ENCODE measurements around the gene RIC8A.

DNA sequence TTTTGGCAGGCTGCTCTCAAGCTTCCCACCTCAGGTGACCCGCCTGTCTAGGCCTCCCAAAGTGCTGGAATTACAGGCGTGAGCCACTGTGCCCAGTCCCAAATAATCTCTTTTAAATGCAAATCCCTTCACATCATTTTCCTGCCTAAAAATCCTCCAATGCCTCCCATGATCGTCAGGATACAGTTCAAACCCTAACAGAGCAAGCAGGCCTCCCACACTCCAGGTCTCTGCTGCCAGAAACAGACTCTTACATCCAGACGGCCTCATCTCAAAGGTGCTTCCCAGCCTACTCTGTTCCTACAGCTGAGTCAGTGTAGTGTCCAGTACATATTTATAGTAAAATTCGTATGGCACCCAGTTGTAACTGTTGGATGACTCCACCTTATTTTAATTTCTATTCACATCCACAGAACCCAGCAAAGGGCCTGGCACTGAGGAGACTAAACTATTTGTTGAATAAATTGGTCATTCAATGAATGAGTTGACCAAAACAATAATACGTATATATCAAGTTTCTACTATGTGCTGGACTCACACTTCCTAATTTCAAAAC is 20.4 kb downstream of the RIC8A start:
- TF ChIP-seq EZH2 (IDR thresholded peaks at IDR 0.05; ENCODE audit: low read length, unreplicated experiment), result no peak
- no peak for TF ChIP-seq CTCF (conservative IDR thresholded peaks at IDR 0.05; ENCODE audit: low read depth, low read length)

All from PC-3 (cell line).